ENCODE measurements around the gene KANSL3.

DNA sequence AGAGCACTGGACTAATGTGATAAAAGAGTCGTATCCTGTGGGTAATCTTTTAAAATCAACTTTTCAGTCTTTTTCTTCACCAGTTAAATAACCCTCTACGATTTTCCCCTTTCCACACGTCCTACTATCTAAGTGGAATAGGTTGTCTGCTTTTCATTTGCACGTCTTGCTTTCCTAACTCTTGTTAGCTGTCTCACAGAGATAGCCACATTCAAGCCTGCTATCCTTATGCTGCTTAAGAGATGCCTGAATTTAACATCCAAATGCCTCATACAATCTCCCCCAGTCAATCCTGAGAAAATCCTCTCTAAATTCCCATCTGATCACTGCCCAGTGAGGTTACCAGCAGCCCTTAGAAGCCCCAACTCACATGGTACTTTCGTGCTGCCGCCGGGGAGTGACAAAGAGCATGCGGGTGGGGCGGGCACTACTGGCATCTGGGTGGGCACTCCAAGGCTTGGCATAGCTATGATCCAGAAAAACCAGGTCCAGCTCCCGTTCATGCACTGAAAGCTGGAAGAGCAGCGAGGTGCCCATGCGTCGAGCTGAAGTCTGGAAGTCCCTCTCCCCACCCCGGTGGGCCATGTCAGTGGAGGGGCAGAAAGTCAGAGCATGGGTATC lies 1.5 kb downstream of the KANSL3 start:
- no peak for TF ChIP-seq GLIS3 (CRISPR knock-in tag; IDR thresholded peaks at IDR 0.05)
- no peak for TF ChIP-seq PATZ1 (CRISPR knock-in tag; IDR thresholded peaks at IDR 0.05; ENCODE audit: borderline replicate concordance)
- TF ChIP-seq CSRNP3 (CRISPR knock-in tag; IDR thresholded peaks at IDR 0.05), result no peak
